Measurements from ENCODE around the gene CCL27.

CCL27 gene, protein sequence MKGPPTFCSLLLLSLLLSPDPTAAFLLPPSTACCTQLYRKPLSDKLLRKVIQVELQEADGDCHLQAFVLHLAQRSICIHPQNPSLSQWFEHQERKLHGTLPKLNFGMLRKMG

DNA sequence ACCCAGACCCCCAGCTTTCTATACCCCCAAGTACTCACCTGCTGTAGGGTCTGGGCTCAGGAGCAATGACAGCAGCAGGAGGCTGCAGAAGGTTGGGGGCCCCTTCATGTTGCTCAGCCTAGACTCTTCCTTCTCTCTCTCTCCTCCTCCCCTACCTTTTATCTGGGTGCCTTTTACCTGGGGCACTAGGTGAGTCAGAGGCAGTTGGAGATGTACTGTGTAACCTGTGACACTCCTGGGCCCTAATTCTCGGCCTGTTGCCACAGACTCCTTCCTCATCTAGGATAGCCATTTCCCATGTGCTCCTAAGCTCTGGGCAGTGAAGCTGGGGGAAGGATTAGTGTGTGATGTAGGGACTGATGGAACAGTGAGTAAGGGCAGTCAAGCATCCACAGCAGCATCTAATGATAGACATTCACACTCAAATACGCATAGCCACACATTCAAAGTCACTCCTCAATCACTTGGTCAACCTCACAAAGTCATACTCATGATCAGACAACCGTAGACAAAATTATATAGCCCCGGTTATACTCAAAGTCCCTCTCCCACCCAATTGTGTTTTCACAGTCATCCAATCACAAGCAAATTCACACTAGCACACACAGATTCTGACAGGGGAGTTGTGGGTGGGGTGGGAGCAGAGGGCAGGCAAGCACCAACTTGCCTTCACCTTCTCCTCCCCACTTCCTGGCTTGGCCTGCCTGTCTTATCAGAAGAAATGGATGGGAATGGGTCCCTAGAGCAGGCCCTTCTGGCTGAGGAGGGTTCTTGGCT is at the start of gene CCL27:
CCL27 (minus strand) TSS at position 132 of the 777 bp plus-strand sequence; CDS start at position 108, 24 bp downstream.
- no peak for DNase-seq (ENCODE audit: low read depth in 3 of 3, low spot score in 1 of 3)

DNA sequence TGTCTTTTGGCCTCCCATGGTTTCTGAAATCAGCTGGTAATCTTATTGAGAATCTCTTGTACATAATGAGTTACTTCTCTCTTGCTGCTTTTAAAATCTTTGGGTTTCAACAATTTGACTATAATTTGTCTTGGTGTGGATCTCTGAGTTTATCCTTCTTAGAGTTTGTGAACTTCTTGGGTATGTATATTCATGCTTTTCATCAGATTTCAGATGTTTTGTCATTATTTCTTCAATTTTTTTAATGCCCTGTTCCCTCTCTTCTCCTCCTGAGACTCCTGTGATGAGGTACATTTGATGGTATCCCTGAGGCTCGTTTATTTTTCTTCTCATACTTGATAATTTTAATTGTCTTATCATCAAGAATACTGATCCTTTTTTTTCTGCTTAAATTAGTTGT is 49.7 kb upstream of the CCL27 start:
- no peak for DNase-seq (ENCODE audit: low read depth in 3 of 3, low spot score in 1 of 3)

- DNase-seq (ENCODE audit: low read depth in 3 of 3, low spot score in 1 of 3), result no peak
Measured at GRCh38 chr9:34710023-34710422, 47.6 kb upstream of the CCL27 start, which contains the start of gene CCL21. Gene CCL21 (minus strand): TSS chr9:34710136. CDS start chr9:34710066, 70 bp downstream.

DNA sequence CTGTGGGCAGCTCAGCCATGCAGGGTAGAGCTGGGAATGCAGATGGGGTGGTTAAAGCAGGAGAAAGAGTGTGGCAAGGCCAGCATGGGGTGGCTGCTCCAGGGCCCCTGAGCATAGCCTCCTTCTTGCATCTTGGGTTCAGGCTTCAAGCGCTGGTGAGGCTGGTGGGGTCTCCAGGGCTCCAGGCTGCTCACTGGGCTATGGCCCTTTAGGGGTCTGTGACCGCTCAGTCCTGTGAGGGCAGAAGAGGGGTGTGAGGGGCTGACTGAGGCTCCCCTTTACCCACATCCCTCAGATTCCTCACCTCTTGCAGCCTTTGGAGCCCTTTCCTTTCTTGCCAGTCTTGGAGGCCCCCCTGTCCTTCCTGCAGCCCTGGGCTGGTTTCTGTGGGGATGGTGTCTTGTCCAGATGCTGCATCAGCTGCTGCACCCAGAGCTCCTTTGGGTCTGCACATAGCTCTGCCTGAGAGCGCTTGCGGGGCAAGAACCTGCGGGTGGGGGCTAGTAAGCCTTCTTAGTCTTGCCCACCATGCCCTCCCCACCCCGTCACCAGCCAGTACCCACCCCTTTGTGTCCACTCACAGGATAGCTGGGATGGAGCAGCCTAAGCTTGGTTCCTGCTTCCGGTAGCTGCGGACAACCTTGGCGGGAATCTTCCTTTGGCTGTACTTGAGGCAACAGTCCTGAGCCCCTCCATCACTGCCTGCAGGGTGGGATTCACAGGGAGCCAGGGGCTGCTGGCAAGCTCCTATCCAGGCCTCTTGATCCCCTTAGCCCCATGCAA is 46.9 kb upstream of the CCL27 start:
- no peak for DNase-seq (ENCODE audit: low read depth in 3 of 3, low spot score in 1 of 3)

GRCh38 chr9:34707130-34707529 is 44.7 kb upstream of the CCL27 start:
- DNase-seq (ENCODE audit: low read depth in 3 of 3, low spot score in 1 of 3), result no peak

GRCh38 chr9:34701769-34702736 is 39.6 kb upstream of the CCL27 start:
- peak; percentile 59 to 78 (median 64) for DNase-seq (ENCODE audit: low read depth in 3 of 3, low spot score in 1 of 3)

DNA sequence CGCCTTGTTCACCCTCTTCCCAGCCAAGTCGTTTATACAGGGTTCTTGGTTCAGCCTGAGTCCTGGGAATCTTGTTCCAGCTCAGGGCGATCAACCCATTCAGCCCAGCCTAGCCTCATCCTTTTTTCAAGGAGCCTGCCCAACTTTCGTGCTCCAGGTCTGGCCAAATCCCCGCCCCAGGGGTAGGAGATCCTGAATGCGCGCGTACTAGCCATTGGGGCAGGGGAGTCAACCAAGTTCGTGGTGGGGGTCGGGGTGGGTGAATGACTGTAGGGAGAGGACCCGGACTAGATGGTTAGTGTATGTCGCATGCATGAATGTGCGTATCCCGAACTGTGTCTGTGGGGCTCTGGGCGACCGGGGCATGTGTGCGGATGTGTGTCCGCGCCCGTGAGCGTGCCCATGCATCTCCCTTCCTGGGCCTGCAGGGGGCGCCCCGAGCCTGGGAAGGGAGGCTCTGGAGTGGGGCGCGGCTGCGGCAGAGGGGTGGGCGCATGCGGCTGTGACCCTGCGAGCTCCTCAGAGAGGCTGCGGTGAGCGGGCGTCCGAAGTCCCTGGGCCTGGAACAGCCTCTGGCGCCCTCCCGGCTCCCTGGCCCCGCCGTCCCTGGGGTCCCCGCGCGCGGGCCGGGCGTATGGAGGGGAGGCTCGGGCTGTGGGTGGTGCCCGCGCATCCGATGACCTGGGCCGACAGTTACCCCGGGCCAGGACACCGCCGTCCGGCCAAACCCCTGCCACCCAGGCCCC is 38.7 kb upstream of the CCL27 start:
- peak; percentile 20 to 77 (median 53) for DNase-seq (ENCODE audit: low read depth in 3 of 3, low spot score in 1 of 3)

DNA sequence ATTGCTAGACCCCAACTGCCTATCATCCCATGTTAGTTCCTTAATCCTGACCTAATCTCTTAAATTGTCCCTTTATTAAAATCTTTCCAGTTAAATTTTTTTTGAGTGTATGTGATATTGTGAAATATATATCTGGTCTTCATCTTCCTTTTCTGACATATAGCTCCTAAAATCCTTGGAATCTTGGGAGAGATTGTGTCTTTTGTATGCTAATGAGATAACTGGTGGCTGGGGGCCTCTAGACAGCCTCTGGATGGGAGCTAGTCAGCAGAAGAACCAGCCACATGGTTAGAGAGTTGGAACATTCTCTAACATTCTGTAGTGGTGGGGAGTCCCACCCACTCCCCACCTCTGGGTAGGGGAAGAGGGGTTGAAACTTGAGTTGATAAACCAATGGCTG is 32.4 kb upstream of the CCL27 start:
- no peak for DNase-seq (ENCODE audit: low read depth in 3 of 3, low spot score in 1 of 3)

GRCh38 chr9:34693560-34693959 is 31.1 kb upstream of the CCL27 start:
- no peak for DNase-seq (ENCODE audit: low read depth in 3 of 3, low spot score in 1 of 3)

DNA sequence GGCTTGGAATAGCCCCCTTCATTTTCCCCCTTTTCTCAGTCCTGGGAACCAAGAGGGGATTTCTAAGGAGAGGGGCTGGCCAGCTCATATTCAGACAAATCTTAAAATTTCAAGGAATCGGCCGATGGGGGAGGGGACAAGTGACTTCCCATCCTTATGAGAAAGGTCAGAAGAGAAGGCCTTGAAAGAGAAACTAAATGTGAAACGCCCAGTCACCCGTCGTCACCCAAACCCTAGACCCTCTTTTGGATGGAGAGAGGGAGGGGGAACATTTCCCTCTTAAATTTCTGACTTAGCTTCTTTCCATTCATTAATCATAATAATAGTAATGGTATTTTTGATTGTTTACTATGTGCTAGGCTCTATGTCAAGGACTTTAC is 29.5 kb upstream of the CCL27 start:
- no peak for DNase-seq (ENCODE audit: low read depth in 3 of 3, low spot score in 1 of 3)

DNA sequence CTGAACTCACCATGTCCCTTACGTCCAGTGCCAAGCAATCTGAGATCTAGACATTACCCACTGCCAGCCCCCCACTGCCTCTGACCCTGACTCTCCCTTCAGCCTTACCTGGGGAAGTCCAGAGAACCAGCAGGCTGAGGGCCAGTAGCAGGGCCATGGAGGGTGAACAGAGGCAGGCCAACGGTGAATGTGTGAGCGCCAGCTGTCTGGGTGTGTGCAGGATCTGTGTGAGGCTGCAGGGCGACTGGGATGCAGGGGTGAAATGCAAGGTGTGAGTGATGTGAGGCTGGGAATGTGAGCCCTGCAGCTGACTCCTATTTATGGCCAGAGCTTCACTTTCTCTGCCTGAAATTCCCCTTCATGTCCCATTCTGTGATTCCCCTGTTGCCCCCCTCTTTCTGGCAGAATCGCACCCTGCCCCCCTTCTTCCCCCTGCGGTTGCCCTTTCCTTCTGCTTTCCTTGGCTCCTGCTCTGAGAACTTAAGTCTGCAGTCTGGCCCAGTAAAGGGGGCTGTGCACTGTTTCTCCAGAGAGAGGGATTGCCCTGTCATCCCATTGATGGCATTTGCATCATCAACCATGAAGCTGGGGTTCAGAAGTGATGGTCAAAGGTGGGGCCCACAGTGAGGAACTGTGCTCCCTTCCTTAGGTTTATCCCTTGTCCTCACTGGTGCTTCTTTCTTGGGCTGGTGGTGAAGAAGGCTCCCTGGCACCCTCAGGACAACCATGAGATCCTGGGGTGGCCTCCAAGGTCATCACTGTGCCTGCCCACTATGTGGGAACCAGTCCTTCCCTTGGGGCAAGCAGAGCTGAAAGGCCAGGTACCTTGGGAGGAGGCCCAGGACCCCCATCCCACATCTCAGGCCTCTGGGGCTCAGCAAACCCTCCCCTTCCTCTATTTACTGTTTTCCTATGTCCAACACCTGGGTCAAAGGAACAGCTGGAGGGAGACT is 28.8 kb upstream of the CCL27 start, which contains the start of gene CCL19:
CCL19 (minus strand) TSS at position 294 of the 953 bp plus-strand sequence; CDS start at position 157, 137 bp downstream.
- DNase-seq (ENCODE audit: low read depth in 3 of 3, low spot score in 1 of 3), result no peak

DNA sequence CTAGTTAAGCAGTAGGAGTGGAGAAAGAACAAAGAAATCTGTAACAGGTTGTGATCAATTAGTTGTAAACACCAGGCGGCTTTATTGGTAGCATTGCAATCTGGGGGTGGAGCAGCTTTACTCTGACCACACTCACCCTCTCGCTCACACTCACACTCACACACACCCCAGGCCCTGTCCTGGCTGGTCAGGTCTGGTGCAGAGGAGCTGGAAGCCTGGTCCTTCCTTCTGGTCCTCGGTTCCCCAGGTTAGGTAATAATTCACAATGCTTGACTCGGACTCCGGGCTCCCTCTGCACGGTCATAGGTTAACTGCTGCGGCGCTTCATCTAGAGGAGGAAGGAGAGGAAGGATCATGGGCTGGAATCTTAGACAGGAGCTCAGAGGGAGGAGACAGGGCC is 27.1 kb upstream of the CCL27 start:
- DNase-seq (ENCODE audit: low read depth in 3 of 3, low spot score in 1 of 3), result no peak

- no peak for DNase-seq (ENCODE audit: low read depth in 3 of 3, low spot score in 1 of 3)
Measured at GRCh38 chr9:34689116-34689470, 26.6 kb upstream of the CCL27 start.

- no peak for DNase-seq (ENCODE audit: low read depth in 3 of 3, low spot score in 1 of 3)
Measured at GRCh38 chr9:34688329-34689115, 26.1 kb upstream of the CCL27 start.

- DNase-seq (ENCODE audit: low read depth in 3 of 3, low spot score in 1 of 3), result no peak
Measured at GRCh38 chr9:34687276-34688030, 25.0 kb upstream of the CCL27 start.

GRCh38 chr9:34686732-34687131 is 24.3 kb upstream of the CCL27 start:
- no peak for DNase-seq (ENCODE audit: low read depth in 3 of 3, low spot score in 1 of 3)

DNA sequence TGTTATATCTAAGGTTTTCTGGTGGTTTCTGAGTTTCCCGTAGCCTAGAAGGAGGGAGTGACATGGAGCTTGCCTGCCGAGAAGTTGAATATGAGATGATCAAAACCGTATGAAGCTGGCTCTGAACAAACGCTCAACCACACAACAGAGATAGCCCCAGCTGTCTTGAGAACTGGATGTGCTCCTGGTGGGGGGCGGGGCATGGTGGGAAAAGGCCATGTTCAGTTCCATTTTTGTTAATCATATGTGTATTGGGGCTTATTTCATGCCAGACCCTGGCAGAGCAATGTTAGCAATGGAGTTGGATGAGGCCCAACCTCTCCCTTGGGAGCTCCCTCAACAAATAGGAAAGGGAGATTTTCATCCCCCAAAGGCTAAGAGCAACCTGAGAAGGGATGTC is 23.8 kb upstream of the CCL27 start:
- DNase-seq (ENCODE audit: low read depth in 3 of 3, low spot score in 1 of 3), result no peak

DNA sequence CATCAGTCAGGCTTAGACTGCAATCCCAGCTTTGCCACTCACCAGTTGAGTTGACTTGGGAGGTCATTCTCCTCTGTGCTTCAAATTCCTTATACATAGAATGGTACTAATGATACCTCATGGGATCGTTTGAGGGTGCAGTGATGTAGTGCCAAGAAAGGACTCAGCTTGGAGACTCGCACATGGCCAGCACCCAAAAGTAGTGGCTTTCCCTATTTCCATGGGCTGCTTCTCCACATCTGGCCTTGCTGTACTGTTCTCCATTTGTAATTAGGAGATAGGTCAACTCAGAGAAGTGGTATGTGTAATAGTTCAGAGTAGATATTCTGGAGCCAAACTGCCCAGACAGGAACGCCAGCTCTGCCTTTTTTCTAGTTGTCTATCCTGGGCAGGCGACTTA is 23.1 kb upstream of the CCL27 start:
- DNase-seq (ENCODE audit: low read depth in 3 of 3, low spot score in 1 of 3), result no peak

Measured in stimulated activated CD4-positive, alpha-beta T cell treated with anti-CD3 and anti-CD28 coated beads, TNF-alpha, amount 100 ng/mL, for 1 hour (primary cell).